IMR-90 (cell line): ENCODE data around the gene GPAT3. TPM values are rescaled to one million over a fixed set of nuclear protein-coding genes. Genes with fewer than 3 reads are reported as not detected.

Source experiments
- ATAC-seq: fragments of 200-7000 bp; cut with Tn5 transposase; 2 replicates; pipeline ENCODE4 v1.9.1; 2020; ENCODE audit warnings: low read depth, mild to moderate bottlenecking, moderate library complexity
- BruUV-seq: library from RNA; stranded (reverse); fragments of 400-500 nt; replicated peaks from 2 replicates; lab custom pipeline; 2021; lab: Mats Ljungman, UMichigan
- CTCF ChIA-PET: fragments of 300-600 bp; formaldehyde crosslinking; extraction: SDS; loops from one replicate; lab custom pipeline; 2021; ENCODE audit warnings: antibody characterized with exemption; lab: Yijun Ruan, JAX
- POLR2A ChIA-PET: fragments of 300-600 bp; sonication (Branson Sonifier 250); formaldehyde crosslinking; loops from one replicate; lab custom pipeline; 2022; ENCODE audit warnings: antibody characterized with exemption; ENCODE audit not compliant: unreplicated experiment; lab: Charles Lee
- DNase-seq: peaks from one replicate; pipeline ENCODE4 v3.0.0; 2013
- H2AFZ ChIP-seq: replicated peaks from 2 replicates; pipeline ENCODE3; 2013; ENCODE audit warnings: low read length, mild to moderate bottlenecking; ENCODE audit not compliant: poor library complexity
- H2AK5ac ChIP-seq: 2 replicates; pipeline ENCODE4 v1.6.1; 2013; ENCODE audit warnings: low read depth, low read length, inconsistent platforms
- H2AK9ac ChIP-seq: replicated peaks from 2 replicates; pipeline ENCODE3; 2013; ENCODE audit warnings: mild to moderate bottlenecking, low read depth, low read length, moderate library complexity; ENCODE audit not compliant: poor library complexity
- H2BK120ac ChIP-seq: 2 replicates; pipeline ENCODE4 v1.6.1; 2013; ENCODE audit warnings: low read depth, low read length, inconsistent platforms
- H2BK15ac ChIP-seq: 3 replicates; pipeline ENCODE4 v1.6.1; 2013; ENCODE audit warnings: low read depth, low read length, inconsistent platforms
- H2BK20ac ChIP-seq: 2 replicates; pipeline ENCODE4 v1.6.1; 2013; ENCODE audit warnings: low read depth, mild to moderate bottlenecking, inconsistent platforms, low read length, moderate library complexity
- H2BK5ac ChIP-seq: 2 replicates; pipeline ENCODE4 v1.6.1; 2013; ENCODE audit warnings: mild to moderate bottlenecking, low read depth, low read length, inconsistent platforms; ENCODE audit not compliant: poor library complexity, severe bottlenecking
- H3K14ac ChIP-seq: replicated peaks from 2 replicates; pipeline ENCODE4 v1.6.1; 2013; ENCODE audit warnings: low read depth, low read length, inconsistent platforms
- H3K18ac ChIP-seq: 2 replicates; pipeline ENCODE4 v1.6.1; 2013; ENCODE audit warnings: low read depth, low read length, control low read depth
- H3K23ac ChIP-seq: 2 replicates; pipeline ENCODE4 v1.6.1; 2013; ENCODE audit warnings: low read depth, low read length, inconsistent platforms
- H3K27ac ChIP-seq: 2 replicates; pipeline ENCODE4 v1.5.1; 2013; ENCODE audit warnings: mild to moderate bottlenecking, control low read depth, low read length; ENCODE audit not compliant: insufficient read depth
- H3K27me3 ChIP-seq: 2 replicates; pipeline ENCODE4 v1.6.1; 2013; ENCODE audit warnings: low read length; ENCODE audit not compliant: control insufficient read depth, insufficient read depth
- H3K36me3 ChIP-seq: 2 replicates; pipeline ENCODE4 v1.6.1; 2013; ENCODE audit warnings: low read length, mixed read lengths; ENCODE audit not compliant: control insufficient read depth, insufficient read depth
- H3K4ac ChIP-seq: 2 replicates; pipeline ENCODE4 v1.6.1; 2013; ENCODE audit warnings: low read depth, low read length, inconsistent platforms
- H3K4me1 ChIP-seq: 2 replicates; pipeline ENCODE4 v1.6.1; 2013; ENCODE audit warnings: low read length, mixed read lengths; ENCODE audit not compliant: control insufficient read depth, insufficient read depth
- H3K4me2 ChIP-seq: 2 replicates; pipeline ENCODE4 v1.6.1; 2013; ENCODE audit warnings: low read depth, mild to moderate bottlenecking, control low read depth, low read length, moderate library complexity
- H3K4me3 ChIP-seq: 2 replicates; pipeline ENCODE4 v1.5.1; 2013; ENCODE audit warnings: low read depth, mild to moderate bottlenecking, control low read depth, low read length, moderate library complexity; ENCODE audit not compliant: insufficient read depth
- H3K56ac ChIP-seq: 2 replicates; pipeline ENCODE4 v1.6.1; 2013; ENCODE audit warnings: low read length, inconsistent platforms; ENCODE audit not compliant: insufficient read depth; ENCODE audit errors: extremely low read depth
- H3K79me1 ChIP-seq, 2 experiments: 2 replicates each; pipeline ENCODE4 v1.6.1; 2013; ENCODE audit warnings: low read length in 2 of 2, inconsistent platforms in 1 of 2, low read depth in 1 of 2
- H3K9ac ChIP-seq: 2 replicates; pipeline ENCODE4 v1.6.1; 2013; ENCODE audit warnings: low read depth, low read length, control low read depth
- H3K9me1 ChIP-seq: 2 replicates; pipeline ENCODE4 v1.6.1; 2013; ENCODE audit warnings: low read length, inconsistent platforms; ENCODE audit not compliant: insufficient read depth
- H3K9me3 ChIP-seq: 2 replicates; pipeline ENCODE4 v1.6.1; 2013; ENCODE audit warnings: low read length; ENCODE audit not compliant: control insufficient read depth, insufficient read depth
- H4K20me1 ChIP-seq: 2 replicates; pipeline ENCODE4 v1.6.1; 2013; ENCODE audit warnings: low read length, inconsistent platforms; ENCODE audit not compliant: insufficient read depth
- H4K5ac ChIP-seq: 2 replicates; pipeline ENCODE4 v1.6.1; 2013; ENCODE audit warnings: mild to moderate bottlenecking, low read depth, low read length, control low read depth
- H4K8ac ChIP-seq, 2 experiments: 2 replicates each; pipeline ENCODE4 v1.6.1; 2013; ENCODE audit warnings: low read depth in 2 of 2, low read length in 2 of 2, control low read depth in 1 of 2, inconsistent platforms in 1 of 2
- H4K91ac ChIP-seq: 2 replicates; pipeline ENCODE4 v1.6.1; 2013; ENCODE audit warnings: low read depth, low read length, inconsistent platforms; ENCODE audit not compliant: insufficient read depth
- CEBPB ChIP-seq: IDR thresholded peaks from 2 replicates; pipeline ENCODE4 v1.6.1; 2012; ENCODE audit warnings: low read depth, low read length, improper control_type of control experiment
- FOS ChIP-seq: fragments of 150-350 bp; IDR thresholded peaks from 2 replicates; pipeline ENCODE4 v1.6.1; 2016; ENCODE audit warnings: low read depth, low read length
- WGBS, 2 experiments: methylation state at CpG; one replicate each; pipeline versions ENCODE4 v1.1.5 to v1.1.7; 2013; ENCODE audit warnings: missing lambda C conversion rate in 2 of 2; ENCODE audit not compliant: insufficient read length in 1 of 2; ENCODE audit errors: extremely low coverage in 2 of 2; 5-methylcytosine and 5-hydroxymethylcytosine counted together
- dilution Hi-C: fragments of 300-500 bp; cut with HindIII; formaldehyde crosslinking; loops from one replicate; pipeline ENCODE4 v1.14.3; 2018; ENCODE audit warnings: low sequenced_read_pairs; ENCODE audit not compliant: unreplicated experiment
- in situ Hi-C: fragments of 300-500 bp; cut with MboI; formaldehyde crosslinking; loops from 3 replicates; pipeline ENCODE4 v1.14.3; 2019; ENCODE audit warnings: low sequenced_read_pairs, inconsistent platforms, mixed read lengths
- intact Hi-C: fragments of 100-400 bp; cut with micrococcal nuclease; formaldehyde crosslinking; loops from 2 replicates; pipeline ENCODE4 v1.10.0; 2022
- polyA plus RNA-seq, 3 experiments: library from polyadenylated mRNA; depleted of rRNA; stranded (reverse); fragments of >200 nt; gene quantifications; 2 replicates each; pipeline ENCODE4 v1.2.3, GENCODE V29; 2012; ENCODE audit warnings: low replicate concordance in 1 of 3
- total RNA-seq: library from RNA; depleted of rRNA; stranded (reverse); fragments of >200 nt; gene quantifications from 2 replicates; pipeline ENCODE4 v1.2.3, GENCODE V29; 2012

The GPAT3 gene
- total and polyA plus RNA-seq, 2 of the 4 experiments (the other 2 are of a cell fraction): 1.3 to 2.9 TPM

DNA sequence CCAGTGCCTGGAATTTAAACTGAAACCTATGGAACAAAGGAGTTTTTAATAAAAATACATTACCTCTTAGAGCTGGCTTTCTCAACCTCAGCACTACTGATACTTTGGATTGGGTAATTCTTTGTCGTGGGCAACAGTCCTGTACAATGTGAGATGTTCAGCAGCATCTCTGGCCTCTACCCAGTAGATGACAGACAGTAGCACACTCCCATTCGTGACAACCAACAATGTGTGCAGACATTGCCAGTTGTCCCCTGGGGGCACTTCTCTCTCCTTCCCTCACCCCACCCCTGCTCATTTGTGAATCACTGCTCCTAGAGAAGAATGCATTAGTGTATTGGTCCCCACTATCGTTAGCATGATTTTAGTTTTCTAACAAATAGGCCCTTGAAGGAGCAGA is 16.2 kb downstream of the GPAT3 start:
- H3K4me2 ChIP-seq: no peak overlapping the region
- H4K5ac ChIP-seq: no peak overlapping the region; the same call in 1 of the 2 replicates
- no peak overlapping the region for H4K91ac ChIP-seq
- ATAC-seq (no peak), DNase-seq (no peak)
- peak overlapping the region; percentile 53; the same call in 1 of the 2 replicates for H3K23ac ChIP-seq
- no peak overlapping the region for H3K27ac ChIP-seq
- H2BK5ac ChIP-seq: no peak overlapping the region
- POLR2A ChIA-PET: no interaction called here
- no peak overlapping the region for H2AK9ac ChIP-seq
- CTCF ChIA-PET: no interaction called here
- in situ Hi-C loops (no loop called here), dilution Hi-C loops (no loop called here), intact Hi-C loops (loop anchor here (5.0 kb wide), 1 partner anchor 65 kb away; no protein-coding TSS in a partner anchor)
- no peak for TF ChIP-seq FOS
- TF ChIP-seq CEBPB: 0 out of 2 replicates have a peak, but pooled peaks have one; percentile 9
- H2AK5ac ChIP-seq: peak overlapping the region; percentile 20
- H4K8ac ChIP-seq: 0 out of 4 replicates have a peak overlapping the region, but pooled peaks of 1 of the 2 experiments have one; percentile 6
- H2BK20ac ChIP-seq: peak overlapping the region; percentile 57; the same call in 1 of the 2 replicates
- H3K14ac ChIP-seq: no peak overlapping the region
- peak overlapping the region; percentile 4; the same call in 1 of the 2 replicates for H2BK120ac ChIP-seq
- BruUV-seq: no TSS peak
- H4K20me1 ChIP-seq: no peaks in the 10 kb centered on the region
- H3K18ac ChIP-seq: no peak overlapping the region
- peak overlapping the region; percentile 5; the same call in 1 of the 3 replicates for H2BK15ac ChIP-seq
- H3K27me3 ChIP-seq: no peaks in the 10 kb centered on the region
- no peak overlapping the region for H3K56ac ChIP-seq
- no peaks in the 10 kb centered on the region for H3K36me3 ChIP-seq
- H3K9me3 ChIP-seq: no peaks in the 10 kb centered on the region
- H3K9ac ChIP-seq: no peak overlapping the region
- no peak overlapping the region for H2AFZ ChIP-seq
- 0 out of 4 replicates have a peak, but pooled peaks cover 0 to 3% of the 10 kb centered on the region in 2 experiments for H3K79me1 ChIP-seq
- H3K9me1 ChIP-seq: no peaks in the 10 kb centered on the region; the same call in none of the 2 replicates
- peaks cover 13% of the 10 kb centered on the region for H3K4me1 ChIP-seq
- no peak overlapping the region for H3K4me3 ChIP-seq
- peak overlapping the region; percentile 25; the same call in 1 of the 2 replicates for H3K4ac ChIP-seq
- 61% methylated on average over 3 of the region's 3 CpGs; no CpG with 5 or more reads in 1 of the 2 experiments for WGBS, 2 experiments
